OCI-LY7 (cell line): Measurements from ENCODE around the gene SARM1. TPM values are rescaled to one million over a fixed set of nuclear protein-coding genes. Genes with fewer than 3 reads are reported as not detected.

Experiments used
- BruUV-seq: library from RNA; stranded (reverse); fragments of 400-500 nt; replicated peaks from 2 replicates; lab custom pipeline; 2021; lab: Mats Ljungman, UMichigan
- CTCF ChIA-PET: fragments of 300-600 bp; sonication (Branson Sonifier 250); formaldehyde crosslinking; loops from one replicate; lab custom pipeline; 2022; ENCODE audit warnings: antibody characterized with exemption; ENCODE audit not compliant: unreplicated experiment; lab: Charles Lee
- POLR2A ChIA-PET: fragments of 300-600 bp; sonication (Branson Sonifier 250); formaldehyde crosslinking; loops from one replicate; lab custom pipeline; 2022; ENCODE audit warnings: antibody characterized with exemption; lab: Charles Lee
- DNase-seq: peaks from one replicate; pipeline ENCODE4 v3.0.0-alpha.2; 2015; ENCODE audit warnings: low spot score
- H2AFZ ChIP-seq: fragments of 200-600 bp; sonication (generic), shearing (Covaris generic); 2 replicates; pipeline ENCODE4 v1.6.1; 2014; ENCODE audit warnings: mild to moderate bottlenecking, antibody characterized with exemption, low read length, moderate library complexity
- H3K27ac ChIP-seq: fragments of 200-600 bp; sonication (generic); 2 replicates; pipeline ENCODE4 v1.5.1; 2014; ENCODE audit warnings: mixed run types, low read depth, mild to moderate bottlenecking, moderate library complexity, low read length, inconsistent platforms; ENCODE audit not compliant: poor library complexity, severe bottlenecking
- H3K36me3 ChIP-seq: fragments of 200-600 bp; sonication (generic); 2 replicates; pipeline ENCODE4 v1.6.1; 2014; ENCODE audit warnings: mild to moderate bottlenecking, antibody characterized with exemption, low read length, moderate library complexity, mixed read lengths; ENCODE audit not compliant: insufficient read depth
- H3K4me1 ChIP-seq: fragments of 200-600 bp; sonication (generic); 2 replicates; pipeline ENCODE4 v1.5.1; 2014; ENCODE audit warnings: mild to moderate bottlenecking, low read length; ENCODE audit not compliant: insufficient read depth, poor library complexity, severe bottlenecking
- H3K4me2 ChIP-seq: fragments of 200-600 bp; sonication (generic); 2 replicates; pipeline ENCODE4 v1.6.1; 2014; ENCODE audit warnings: mild to moderate bottlenecking, low read length
- H3K4me3 ChIP-seq: fragments of 200-600 bp; sonication (generic); 2 replicates; pipeline ENCODE4 v1.5.1; 2014; ENCODE audit warnings: mild to moderate bottlenecking, low read depth, low read length; ENCODE audit not compliant: poor library complexity, severe bottlenecking
- H3K79me2 ChIP-seq: fragments of 200-600 bp; sonication (generic); 2 replicates; pipeline ENCODE4 v1.6.1; 2016; ENCODE audit warnings: low read depth, mild to moderate bottlenecking, low read length, moderate library complexity, mixed read lengths; ENCODE audit not compliant: insufficient read depth
- H3K9me2 ChIP-seq: fragments of 200-600 bp; sonication (generic); 2 replicates; pipeline ENCODE4 v1.6.1; 2016; ENCODE audit warnings: mild to moderate bottlenecking, low read length, mixed read lengths; ENCODE audit not compliant: insufficient read depth
- H3K9me3 ChIP-seq: fragments of 200-600 bp; sonication (generic); 2 replicates; pipeline ENCODE4 v1.6.1; 2014; ENCODE audit warnings: mild to moderate bottlenecking, mixed run types, low read length, mixed read lengths
- H4K20me1 ChIP-seq: fragments of 200-600 bp; sonication (generic); 2 replicates; pipeline ENCODE4 v1.6.1; 2014; ENCODE audit warnings: mild to moderate bottlenecking, antibody characterized with exemption, low read length, moderate library complexity, mixed read lengths; ENCODE audit not compliant: insufficient read depth
- CTCF ChIP-seq: fragments of 200-600 bp; sonication (generic); conservative IDR thresholded peaks from 2 replicates; pipeline ENCODE4 v1.5.1; 2014; ENCODE audit warnings: mild to moderate bottlenecking, antibody characterized with exemption, low read length, moderate library complexity, mixed read lengths
- EZH2phosphoT487 ChIP-seq: fragments of 200-600 bp; sonication (generic); IDR thresholded peaks from 2 replicates; pipeline ENCODE4 v1.6.1; 2018; ENCODE audit warnings: low read depth, borderline replicate concordance, mild to moderate bottlenecking, mixed run types, antibody characterized with exemption, low read length, moderate library complexity, mixed read lengths
- intact Hi-C: fragments of 100-400 bp; cut with micrococcal nuclease; formaldehyde crosslinking; loops from one replicate; pipeline ENCODE4 v1.10.0; 2022; ENCODE audit not compliant: unreplicated experiment
- total RNA-seq, 2 experiments: library from RNA; depleted of rRNA in 1 of 2; stranded (reverse); fragments of >200 nt in 1 of 2; shearing (Covaris generic) in 1 of 2; gene quantifications; 2 replicates each; pipeline ENCODE4 v1.2.3, GENCODE V29; 2014 to 2022

Gene SARM1
- total RNA-seq, 2 experiments from 2014 or later, result 7.5 to 21.3 TPM

GRCh38 chr17:28324781-28325180, 46.7 kb upstream of the SARM1 start:
- no peak overlapping the region for H3K27ac ChIP-seq
- no TSS peak for BruUV-seq
- H3K9me2 ChIP-seq, result no peaks in the 10 kb centered on the region
- 0 out of 2 replicates have a peak, but pooled peaks cover 7% of the 10 kb centered on the region for H4K20me1 ChIP-seq
- H3K4me2 ChIP-seq, result no peak overlapping the region
- no peaks in the 10 kb centered on the region for H3K9me3 ChIP-seq
- no peak for DNase-seq
- peaks cover 62% of the 10 kb centered on the region for H3K79me2 ChIP-seq
- intact Hi-C loops, result no loop called here
- no peak overlapping the region for H3K4me3 ChIP-seq
- H3K4me1 ChIP-seq, result peaks cover 28% of the 10 kb centered on the region
- H2AFZ ChIP-seq, result no peak overlapping the region
- H3K36me3 ChIP-seq, result peaks cover 86% of the 10 kb centered on the region
- ChIA-PET CTCF (no interaction called here), POLR2A (no interaction called here)
- no peak for TF ChIP-seq CTCF

GRCh38 chr17:28325211-28325610, 46.3 kb upstream of the SARM1 start:
- POLR2A ChIA-PET, result interaction anchor here (0.6 kb wide), 1 partner anchor 10 kb away, joined by 3 read pairs; the partner anchor contains the start of gene TNFAIP1
- Histone ChIP-seq H3K4me1 (peaks cover 27% of the 10 kb centered on the region), H2AFZ (no peak overlapping the region), H3K79me2 (peaks cover 58% of the 10 kb centered on the region), H3K4me3 (no peak overlapping the region), H3K36me3 (peaks cover 85% of the 10 kb centered on the region), H3K9me3 (no peaks in the 10 kb centered on the region), H3K27ac (no peak overlapping the region), H4K20me1 (0 out of 2 replicates have a peak, but pooled peaks cover 7% of the 10 kb centered on the region), H3K9me2 (no peaks in the 10 kb centered on the region), H3K4me2 (no peak overlapping the region)
- no TSS peak for BruUV-seq
- CTCF ChIA-PET, result no interaction called here
- TF ChIP-seq CTCF (no peak), EZH2phosphoT487 (no peak)
- DNase-seq, result no peak
- intact Hi-C loops, result no loop called here

- CTCF ChIA-PET, result no interaction called here
- POLR2A ChIA-PET, result interaction anchor here (0.6 to 1.1 kb wide), 3 partner anchors 16 to 31 kb away, joined by 3 to 4 read pairs (median 4); partner anchors contain the start of gene POLDIP2
Measured at GRCh38 chr17:28326114-28326513, 45.4 kb upstream of the SARM1 start.

More at GRCh38 chr17:28326114-28326513, 45.4 kb upstream of the SARM1 start:
- no peak for DNase-seq
- Histone ChIP-seq H3K79me2 (peaks cover 49% of the 10 kb centered on the region), H3K4me1 (peaks cover 18% of the 10 kb centered on the region), H3K4me3 (no peak overlapping the region), H2AFZ (no peak overlapping the region), H3K9me2 (no peaks in the 10 kb centered on the region), H4K20me1 (0 out of 2 replicates have a peak, but pooled peaks cover 7% of the 10 kb centered on the region), H3K36me3 (peaks cover 76% of the 10 kb centered on the region), H3K27ac (no peak overlapping the region), H3K9me3 (no peaks in the 10 kb centered on the region), H3K4me2 (no peak overlapping the region)
- BruUV-seq, result no TSS peak
- intact Hi-C loops, result no loop called here
- TF ChIP-seq EZH2phosphoT487, result no peak
- TF ChIP-seq CTCF, result no peak
